Posterior cingulate gyrus (tissue), 11 donors: ENCODE measurements around the gene DPEP1.

Source experiments
- DNase-seq, 10 donors: peaks; one replicate each; pipeline versions ENCODE4 v3.0.0 to v3.0.0-alpha.2; 2020 to 2021; ENCODE audit warnings: mixed read lengths in 3 of 10
- intact Hi-C: fragments of 100-400 bp; cut with DNase I; formaldehyde crosslinking; loops from one replicate; pipeline ENCODE4 v1.15.1; 2023

The DPEP1 gene

DNA sequence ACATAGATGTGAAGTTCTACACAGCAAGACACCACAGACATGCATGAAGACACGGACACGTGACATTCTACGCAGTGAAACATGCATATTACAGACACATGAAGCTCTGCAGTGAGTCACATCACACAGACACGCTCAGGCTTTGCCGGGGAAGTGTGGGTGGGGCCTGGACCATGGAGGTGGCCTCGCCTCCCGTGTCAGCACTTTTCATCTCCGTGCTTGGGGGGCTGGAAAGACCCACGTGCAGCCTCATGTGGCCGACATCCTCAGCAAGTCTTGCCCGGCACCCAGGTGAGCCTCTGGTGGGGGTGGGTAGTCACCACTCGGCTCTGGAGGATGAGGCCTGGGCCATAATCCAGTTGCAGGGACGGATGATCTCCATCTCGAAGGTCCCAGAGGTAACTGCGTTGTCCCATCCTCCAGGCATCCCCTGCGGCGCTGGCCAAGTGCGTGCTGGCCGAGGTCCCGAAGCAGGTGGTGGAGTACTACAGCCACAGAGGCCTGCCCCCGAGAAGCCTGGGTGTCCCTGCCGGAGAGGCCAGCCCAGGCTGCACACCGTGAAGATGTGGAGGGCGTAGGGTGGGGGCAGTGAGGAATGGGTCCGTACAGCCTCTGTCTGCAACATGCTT is 17.3 kb upstream of the DPEP1 start:
- DNase-seq, result peak in 1 of 10 donors; percentile 75
- intact Hi-C loops, result no loop called here

DNA sequence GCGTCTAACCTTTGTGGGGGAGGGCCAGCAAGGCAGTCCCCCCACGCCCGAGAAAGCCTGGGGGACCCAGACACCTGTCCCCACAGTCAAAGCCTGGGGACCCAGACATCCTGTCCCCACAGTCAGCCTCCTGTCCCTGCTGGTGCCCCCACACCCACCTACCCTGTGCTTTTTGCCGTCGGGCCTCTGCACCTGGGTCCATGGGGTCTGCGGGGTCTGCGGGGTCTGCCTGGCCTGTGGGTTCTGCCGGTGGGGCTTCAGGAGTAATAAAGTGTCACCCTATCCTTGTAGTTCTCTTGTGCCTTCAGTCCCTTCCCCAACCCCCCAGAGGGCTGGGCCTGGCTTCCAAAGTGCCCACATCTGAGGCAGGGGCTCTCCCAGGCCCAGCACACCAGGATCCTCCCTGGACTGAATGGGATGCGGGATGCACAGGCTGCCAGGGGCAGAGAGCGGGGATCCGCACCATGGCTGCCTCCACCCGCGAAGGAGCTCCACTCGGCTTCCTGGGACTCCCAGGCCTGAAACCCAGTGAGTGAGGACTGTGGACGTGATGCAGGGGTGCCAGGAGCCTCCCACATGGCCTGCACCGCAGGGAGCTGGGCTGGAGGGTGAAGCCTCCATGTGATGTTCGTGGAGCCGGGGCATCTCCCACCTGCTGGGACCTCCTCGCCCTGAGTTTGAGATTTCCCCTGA is 16.3 kb upstream of the DPEP1 start:
- DNase-seq, result peak in 1 of 10 donors; percentile 67
- intact Hi-C loops, result no loop called here

DNA sequence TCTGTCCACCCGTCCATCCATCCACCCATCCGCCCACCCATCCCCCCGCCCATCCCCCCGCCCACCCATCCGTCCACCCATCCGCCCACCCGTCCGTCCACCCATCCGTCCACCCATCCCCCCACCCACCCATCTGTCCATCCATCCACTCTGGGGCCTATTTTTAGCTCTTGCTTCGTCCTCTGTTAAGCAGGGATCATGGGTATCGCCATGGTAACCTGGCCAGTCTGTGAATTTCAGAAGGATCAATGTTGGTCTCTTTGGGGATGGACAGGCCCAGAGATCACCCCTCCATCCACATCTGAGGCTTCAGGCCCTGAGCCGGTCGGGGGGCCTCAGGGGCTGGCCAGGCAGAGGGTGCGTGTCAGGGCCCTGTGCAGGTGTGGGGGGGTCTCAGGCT is 15.2 kb upstream of the DPEP1 start:
- intact Hi-C loops, result no loop called here
- no peak for DNase-seq

DNA sequence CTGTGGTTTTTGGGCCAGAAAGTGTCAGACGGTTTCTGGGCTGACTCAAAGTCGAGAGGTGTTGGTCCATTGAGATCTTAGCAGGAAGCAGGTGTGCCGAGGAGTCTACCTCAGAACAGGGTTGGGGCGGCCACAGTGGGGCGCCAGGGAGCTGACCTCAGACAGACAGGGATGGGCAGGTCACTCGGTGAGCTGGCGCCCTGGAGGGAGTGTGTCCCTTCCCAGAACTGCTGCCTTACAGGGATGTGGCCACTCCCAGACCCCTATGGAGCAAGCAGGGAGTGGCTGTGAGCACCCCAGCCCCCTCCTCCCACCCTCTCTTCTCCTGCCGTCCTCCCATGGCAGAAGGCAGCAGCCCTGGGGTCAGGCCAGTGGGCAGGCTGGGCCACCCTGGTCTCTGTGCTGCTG is 14.0 kb upstream of the DPEP1 start:
- DNase-seq, result peak in 1 of 10 donors; percentile 80
- intact Hi-C loops, result no loop called here

DNA sequence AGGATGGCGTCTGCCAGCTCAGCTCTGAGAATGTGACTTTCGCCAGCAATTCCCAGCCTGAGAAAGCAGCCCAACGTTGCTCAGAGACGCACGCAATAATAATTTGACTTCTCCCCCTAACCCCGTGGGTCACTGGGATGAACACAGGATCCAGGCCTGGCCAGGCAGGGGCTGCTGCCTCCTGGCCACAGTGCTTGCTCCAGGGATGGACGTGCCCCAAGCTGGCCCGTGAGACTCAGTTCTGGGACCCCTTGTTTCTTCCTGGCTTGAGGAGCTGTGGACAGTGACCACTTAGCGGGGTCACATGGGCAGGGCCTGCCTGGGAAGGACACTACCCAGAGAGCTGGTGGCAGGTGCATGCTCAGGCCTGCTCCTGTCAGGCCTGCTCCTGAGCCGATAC is 13.5 kb upstream of the DPEP1 start:
- DNase-seq, result peak in 1 of 10 donors; percentile 61

DNA sequence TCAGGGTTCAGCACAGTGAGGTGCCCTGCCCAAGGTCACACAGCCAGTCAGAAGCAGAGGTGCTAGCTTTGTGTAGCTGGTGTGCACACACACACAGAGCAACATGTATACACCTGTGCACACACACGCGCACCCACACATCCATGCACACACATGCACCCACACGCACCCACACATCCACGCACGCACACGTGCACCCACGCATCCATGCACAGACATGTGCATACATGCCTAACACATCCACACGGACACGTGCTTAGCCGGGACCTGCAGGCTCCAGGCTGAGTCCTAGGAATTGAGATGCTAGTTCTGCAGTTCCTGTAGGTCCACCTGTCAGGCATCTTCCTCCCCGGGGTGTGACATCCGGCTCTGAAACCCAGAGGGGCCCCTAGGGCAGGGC is 13.0 kb upstream of the DPEP1 start:
- DNase-seq, result peak in 1 of 10 donors; percentile 82
- intact Hi-C loops, result no loop called here

More for the DNA sequence above, 13.5 kb upstream of the DPEP1 start:
- intact Hi-C loops, result no loop called here

DNA sequence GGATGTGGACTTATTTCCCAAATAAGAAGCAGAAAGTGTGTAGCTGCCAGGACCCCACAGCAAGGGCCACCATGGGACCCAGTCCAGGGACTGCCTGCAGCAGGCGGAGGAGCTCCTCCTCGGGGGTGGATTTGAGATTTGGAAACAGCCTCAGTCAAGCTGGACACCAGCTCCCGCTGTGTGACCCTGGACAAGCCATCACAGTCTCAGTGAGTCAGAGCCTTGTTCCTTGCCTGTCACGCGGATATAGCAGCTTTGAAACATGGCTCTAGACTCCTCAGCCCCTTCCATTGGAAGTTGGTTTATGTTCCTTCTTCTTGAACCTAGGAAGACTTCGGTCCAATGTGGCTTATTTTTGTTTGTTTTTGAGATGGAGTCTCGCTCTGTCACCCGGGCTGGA is 12.5 kb upstream of the DPEP1 start:
- intact Hi-C loops, result no loop called here
- no peak for DNase-seq

DNA sequence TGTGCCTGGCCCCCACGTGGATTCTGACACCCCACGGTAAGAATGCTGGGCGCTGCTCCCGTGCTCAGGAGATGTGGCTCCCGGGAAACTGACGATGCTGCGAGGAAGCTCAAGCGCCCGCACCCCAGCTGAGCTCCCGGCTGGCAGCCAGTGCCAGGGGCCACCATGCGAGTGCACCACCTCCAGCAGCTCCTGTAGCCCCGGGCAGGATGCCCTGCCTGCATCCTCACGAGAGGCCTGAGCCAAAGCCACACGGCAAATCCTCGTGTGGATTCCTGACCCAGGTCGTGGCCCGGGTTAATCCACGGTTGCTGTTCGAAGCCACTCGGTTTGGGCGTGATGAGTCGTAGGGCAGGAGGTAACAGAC is 11.6 kb upstream of the DPEP1 start:
- intact Hi-C loops, result no loop called here
- DNase-seq, result peak in 1 of 10 donors; percentile 69

DNA sequence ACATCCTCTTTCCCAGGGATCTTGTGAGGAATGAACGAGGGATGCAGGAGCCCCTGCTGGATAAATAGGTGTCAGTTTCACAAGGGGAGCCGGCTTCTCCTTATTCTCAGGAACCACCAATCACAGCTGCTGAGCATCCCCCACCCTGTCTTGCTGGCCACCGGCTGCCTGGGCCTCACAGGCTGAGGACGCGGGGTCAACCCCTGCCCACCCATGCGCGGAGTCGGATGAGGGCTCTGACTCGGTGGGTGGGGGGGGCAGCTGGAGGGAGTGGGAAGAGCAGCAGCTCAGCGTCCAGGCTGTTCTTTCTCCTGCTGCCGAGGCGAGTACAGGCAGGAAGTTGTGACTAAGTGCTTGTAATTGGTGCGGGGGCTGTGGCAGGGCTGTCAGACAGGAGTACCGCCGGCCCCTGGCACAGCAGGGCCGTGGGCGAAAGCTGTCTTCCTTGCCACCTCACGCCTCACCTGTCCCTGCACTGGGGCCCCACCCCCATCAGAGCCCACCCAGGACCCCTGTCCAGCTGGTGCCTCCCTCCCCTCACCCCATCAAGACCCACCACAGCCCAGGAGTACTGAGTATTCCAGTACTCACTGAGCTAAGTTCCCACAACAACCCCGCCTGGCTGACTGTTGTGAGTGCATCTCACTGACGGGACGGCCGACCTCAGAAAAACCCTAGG is 11.0 kb upstream of the DPEP1 start:
- DNase-seq, result peak in 8 of 10 donors; percentile 52 to 94 (median 74)

DNA sequence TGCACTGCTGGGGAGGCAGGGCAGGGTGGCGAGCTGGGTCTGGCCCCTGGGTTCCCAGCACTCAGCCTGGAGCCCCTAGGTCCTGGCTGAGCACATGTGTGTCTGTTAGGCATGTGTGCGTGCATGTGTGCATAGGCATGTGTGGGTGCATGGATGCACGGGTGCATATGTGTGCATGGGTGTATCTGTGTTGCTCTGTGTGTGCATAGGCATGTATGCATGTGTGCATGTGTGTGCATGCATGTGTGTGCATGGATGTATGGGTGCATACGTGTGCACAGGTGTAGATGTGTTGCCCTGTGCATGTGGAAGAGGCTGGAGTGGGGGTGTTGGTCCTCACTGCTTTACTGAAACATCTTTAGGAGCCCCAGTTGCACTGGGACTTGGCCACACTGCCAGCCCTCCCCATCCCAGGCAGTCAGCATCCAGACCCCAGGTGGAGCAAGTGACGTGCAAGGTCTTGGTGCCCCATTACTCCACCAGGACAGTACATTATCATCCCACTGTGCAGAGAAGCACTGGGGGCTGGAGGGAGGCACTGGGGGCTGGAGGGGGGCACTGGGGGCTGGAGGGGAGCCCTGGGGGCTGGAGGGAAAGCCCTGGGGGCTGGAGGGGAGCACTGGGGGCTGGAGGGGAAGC is 10.4 kb upstream of the DPEP1 start:
- intact Hi-C loops, result no loop called here

More for the DNA sequence above, 11.0 kb upstream of the DPEP1 start:
- intact Hi-C loops, result no loop called here

DNA sequence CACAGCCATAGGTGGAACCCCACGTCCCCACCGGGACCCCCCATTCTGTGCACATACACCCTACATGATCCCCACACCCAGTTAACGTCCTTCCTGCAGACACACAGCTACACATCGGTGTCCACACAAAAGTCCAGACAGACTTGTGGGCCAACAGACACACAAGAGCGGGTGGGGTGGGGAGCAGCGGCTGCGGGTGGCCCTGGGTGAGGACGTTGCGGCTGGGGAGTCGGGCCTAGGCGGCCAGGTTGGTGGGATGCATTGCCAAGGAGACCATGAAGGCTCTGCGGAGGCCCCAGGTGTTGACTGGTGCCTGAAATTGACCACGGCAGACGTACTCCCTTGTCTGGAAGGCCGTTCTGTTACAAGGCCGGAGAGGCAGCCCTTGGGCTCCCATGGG is 8.7 kb upstream of the DPEP1 start:
- DNase-seq, result no peak
- intact Hi-C loops, result no loop called here

More for the DNA sequence above, 10.4 kb upstream of the DPEP1 start:
- peak in 1 of 10 donors; percentile 71 for DNase-seq

DNA sequence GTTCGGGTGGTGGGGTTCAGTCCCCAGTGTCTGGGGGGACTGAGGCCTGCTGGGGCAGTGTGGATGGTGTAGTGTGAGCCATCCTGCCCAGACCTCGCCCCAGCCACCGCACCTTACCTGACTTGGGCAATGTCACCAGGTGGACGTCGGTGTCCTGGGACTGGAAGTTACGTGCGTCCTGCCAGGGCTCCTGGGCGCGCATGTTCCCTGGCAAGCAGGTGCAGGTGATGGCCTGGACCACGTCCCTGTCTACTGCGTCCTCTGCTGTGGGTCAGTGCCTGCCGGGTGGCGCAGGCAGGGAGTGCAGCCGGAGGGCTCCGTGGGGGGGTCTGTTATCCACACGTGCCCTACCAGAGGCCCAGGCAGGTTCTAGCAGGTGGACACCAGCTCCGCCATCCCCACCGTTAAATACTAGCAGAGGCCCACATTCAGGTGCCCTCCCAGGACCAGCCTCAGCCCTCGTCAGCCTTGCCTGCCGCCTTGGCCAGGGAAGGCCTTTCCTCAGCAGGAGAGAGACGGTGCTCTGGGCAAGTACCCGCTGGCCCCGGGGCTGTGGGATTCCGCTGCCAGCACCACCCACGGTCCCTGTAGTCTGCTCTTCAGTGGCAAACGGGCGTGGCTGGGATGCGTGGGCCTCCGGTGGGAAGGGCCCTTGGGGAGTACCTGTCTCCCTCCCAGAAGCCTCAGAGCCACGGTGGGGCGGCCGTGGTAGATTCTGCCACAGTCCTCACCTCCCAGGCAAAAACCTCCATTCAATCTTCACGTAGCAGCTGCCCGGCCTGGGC is 8.1 kb upstream of the DPEP1 start:
- intact Hi-C loops, result no loop called here
- peak in 1 of 10 donors; percentile 77 for DNase-seq

DNA sequence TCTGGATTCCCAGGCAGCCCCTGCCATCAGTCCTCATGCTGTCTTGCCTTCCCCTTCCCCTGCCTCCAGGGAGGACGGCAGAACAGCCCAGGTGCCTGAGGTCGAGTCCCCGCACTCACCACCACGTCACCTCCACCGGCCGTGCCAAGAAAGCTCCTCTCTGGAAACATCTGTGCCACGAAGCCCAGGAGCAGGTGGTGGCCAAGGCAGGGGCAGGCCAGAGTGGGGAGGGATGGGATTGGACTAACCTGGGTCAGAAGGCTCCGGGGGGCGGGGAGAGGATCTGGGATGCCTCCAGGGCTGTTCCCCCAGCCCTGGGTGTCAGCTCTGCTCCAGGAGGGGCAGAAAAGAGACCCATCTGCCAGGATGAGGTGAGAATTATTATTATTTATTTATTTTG is 7.4 kb upstream of the DPEP1 start:
- intact Hi-C loops, result no loop called here
- no peak for DNase-seq

DNA sequence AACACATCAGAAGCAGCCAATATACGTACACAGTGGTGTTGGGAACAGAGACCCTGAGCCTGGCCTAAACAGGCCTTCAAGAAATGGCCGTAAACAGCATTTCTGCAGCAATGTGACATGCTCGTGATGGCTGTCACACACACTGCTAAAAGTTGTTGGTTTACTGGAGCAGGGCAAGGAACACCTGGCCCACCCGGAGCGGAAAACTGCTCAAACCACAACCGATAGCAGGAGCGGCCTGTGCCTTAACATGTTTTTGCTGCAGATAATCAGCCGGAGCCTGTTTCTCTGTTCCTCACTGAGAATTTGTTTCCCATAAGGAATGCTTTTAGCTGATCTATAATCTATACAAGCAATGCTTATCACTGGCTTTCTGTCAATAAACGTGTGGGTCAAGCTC is 6.0 kb upstream of the DPEP1 start:
- no peak for DNase-seq
- intact Hi-C loops, result no loop called here

DNA sequence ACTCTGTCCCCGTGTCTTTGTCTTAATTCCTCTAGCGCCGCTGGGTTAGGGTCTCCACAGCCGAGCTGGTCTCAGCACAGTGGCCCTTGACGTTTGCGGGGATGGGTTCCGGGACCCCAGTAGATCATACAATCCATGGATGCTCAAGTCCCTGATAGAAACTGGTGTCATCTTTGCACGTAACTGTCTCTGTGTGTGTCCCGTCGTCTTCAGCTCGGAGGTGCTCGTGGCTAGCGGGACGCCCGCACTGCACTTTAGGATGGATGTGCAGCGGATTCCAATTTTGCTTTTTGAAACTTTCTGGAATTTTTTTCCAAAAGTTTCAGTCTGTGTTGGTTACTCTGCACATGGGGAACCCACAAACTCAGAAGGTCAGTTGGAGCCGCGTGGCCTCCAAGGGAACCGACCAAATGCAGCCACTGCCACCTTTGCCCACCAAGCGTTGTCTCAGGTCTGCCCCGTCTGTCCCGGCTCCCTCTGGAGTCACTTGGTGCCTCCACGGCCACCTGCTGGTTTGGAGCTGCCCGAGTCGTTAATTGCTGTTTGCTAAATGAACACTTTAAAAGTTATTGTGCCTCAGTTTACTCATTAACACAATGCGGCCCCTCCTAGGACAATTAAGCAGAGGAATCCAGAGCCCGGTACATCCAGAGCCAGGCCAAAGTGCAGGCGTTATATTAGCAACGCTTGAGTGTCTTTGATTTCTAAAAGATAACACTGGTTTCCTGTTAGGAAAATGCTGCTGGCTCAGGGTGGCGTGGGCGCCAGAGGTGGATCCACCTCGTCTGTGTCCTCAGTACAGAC is 5.3 kb upstream of the DPEP1 start:
- intact Hi-C loops, result no loop called here
- DNase-seq, result no peak

DNA sequence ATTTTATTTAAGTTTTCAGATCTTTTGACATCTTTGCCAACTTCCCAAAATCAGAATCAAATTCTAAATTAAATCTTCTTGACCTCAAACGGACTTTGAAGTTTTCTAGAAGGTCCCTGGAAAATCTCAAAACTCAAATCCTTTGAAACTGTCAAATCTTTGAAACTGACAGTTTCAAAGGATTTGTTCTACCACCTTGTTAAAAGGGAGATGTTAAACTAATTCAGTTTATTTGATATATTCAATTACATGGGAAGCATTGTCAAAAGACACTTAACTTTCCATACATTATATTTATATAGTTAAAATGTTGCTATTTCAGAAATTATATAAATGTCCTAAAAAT is 3.4 kb upstream of the DPEP1 start:
- intact Hi-C loops, result no loop called here

DNA sequence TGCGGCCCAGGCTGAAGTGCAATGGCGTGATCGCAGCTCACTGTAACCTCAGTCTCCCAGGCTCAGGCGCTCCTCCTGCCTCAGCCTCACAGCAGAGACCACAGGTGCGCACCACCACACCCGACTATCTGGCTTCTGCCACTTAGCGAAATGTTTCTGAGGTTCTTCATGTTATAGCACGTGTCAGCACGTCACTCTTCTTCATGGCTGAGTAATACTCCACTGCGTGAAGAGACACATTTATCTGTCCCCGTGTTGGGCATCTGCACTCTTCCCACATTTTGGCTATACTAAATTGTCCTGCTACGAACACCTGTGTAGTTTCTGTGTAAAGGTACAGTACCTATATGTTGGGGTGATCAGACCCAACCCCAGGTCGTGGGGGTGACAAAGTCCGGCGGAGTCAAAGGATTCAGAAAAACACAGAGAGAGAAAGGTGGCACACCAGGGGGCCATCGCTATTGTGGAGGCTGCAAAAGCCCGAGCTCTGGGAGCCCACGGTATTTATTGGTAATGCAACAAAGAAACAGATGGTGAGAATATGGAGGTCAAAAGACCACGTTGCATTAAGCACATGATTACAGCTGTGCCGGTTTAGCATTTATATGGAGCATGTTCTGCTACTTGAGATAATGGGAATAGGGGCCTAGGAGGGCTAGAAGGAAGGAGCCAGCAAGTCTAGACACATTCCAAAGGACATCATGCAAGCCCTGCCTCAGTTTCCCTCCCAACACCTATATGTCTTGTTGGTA is 851 bp upstream of the DPEP1 start:
- intact Hi-C loops, result no loop called here
- peak in 1 of 10 donors; percentile 28 for DNase-seq

More for the DNA sequence above, 3.4 kb upstream of the DPEP1 start:
- DNase-seq, result no peak

DNA sequence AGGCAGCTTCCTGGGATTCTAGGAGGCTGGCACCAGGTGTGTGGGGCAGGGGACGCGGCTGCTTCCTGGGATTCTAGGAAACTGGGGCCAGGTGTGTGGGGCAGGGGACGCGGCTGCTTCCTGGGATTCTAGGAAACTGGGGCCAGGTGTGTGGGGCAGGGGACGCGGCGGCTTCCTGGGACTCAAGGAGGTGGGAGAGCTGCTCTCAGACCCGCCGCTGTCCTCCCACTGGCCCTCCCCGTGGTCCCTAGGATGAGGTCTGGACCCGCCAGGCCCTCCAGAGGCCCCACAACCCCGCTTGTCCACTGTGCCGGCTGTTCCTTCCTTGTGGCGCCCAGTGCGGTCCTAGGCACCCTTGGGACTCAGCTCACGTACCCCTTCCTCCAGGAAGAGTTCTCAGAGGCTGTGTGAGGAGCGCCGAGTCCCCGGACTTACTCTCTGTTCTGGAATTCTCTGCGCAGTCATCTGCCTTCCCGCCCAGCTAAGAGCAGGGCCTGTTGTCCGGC is 565 bp downstream of the DPEP1 start:
- intact Hi-C loops, result no loop called here
- DNase-seq, result peak in 1 of 10 donors; percentile 35

DNA sequence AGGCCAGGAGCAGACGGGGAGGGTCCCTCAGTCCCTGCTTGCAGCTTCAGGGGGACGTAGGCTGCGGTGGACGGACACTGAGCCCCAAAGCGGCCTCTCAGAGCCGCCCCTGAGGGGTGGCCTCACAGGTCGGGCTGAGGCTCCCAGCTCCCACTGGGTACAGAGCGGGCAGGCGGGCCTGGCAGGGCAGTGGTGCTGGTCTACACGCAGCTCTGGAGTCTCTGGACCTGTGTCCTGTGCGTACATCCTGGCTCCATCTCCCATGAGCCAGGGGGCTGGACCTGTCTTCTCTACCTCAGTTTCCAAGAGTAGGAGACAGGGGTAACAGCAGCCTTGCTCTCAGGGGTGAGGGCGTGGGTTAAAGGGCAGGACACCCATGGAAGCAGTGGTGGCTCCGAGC is 1.7 kb downstream of the DPEP1 start:
- DNase-seq, result peak in 1 of 10 donors; percentile 82
- intact Hi-C loops, result no loop called here
